WTC11 (cell line): ENCODE results near the gene IFNA5. TPM values are rescaled to one million over a fixed set of nuclear protein-coding genes. Genes with fewer than 3 reads are reported as not detected.

ENCODE experiments used
- ATAC-seq: fragments of 200-7000 bp; cut with Tn5 transposase; 2 replicates; pipeline ENCODE4 v1.10.0; 2021; ENCODE audit warnings: mild to moderate bottlenecking, moderate library complexity
- CTCF ChIA-PET: fragments of 300-600 bp; sonication (Branson Sonifier 250); formaldehyde crosslinking; loops from one replicate; lab custom pipeline; 2021; ENCODE audit warnings: antibody characterized with exemption; lab: Charles Lee
- POLR2A ChIA-PET: fragments of 350-600 bp; sonication (Branson Sonifier 250); formaldehyde crosslinking; loops from one replicate; lab custom pipeline; 2021; ENCODE audit warnings: antibody characterized with exemption; lab: Charles Lee
- DNase-seq: peaks from one replicate; pipeline ENCODE4 v3.0.0; 2021; ENCODE audit warnings: low spot score
- H3K27ac Mint-ChIP-seq: 2 replicates; pipeline ENCODE4 v1.8.0; 2021; ENCODE audit warnings: mixed read lengths
- H3K27me3 Mint-ChIP-seq: 2 replicates; pipeline ENCODE4 v1.8.0; 2021; ENCODE audit warnings: low read depth, mild to moderate bottlenecking, moderate library complexity, mixed read lengths
- H3K36me3 Mint-ChIP-seq: 2 replicates; pipeline ENCODE4 v1.8.0; 2021; ENCODE audit warnings: mixed read lengths
- H3K4me1 Mint-ChIP-seq: 2 replicates; pipeline ENCODE4 v1.8.0; 2022; ENCODE audit warnings: mixed read lengths
- H3K4me3 Mint-ChIP-seq: 2 replicates; pipeline ENCODE4 v1.8.0; 2021; ENCODE audit warnings: mild to moderate bottlenecking, moderate library complexity, mixed read lengths
- H3K9me3 Mint-ChIP-seq: 2 replicates; pipeline ENCODE4 v1.8.0; 2021; ENCODE audit warnings: mixed read lengths
- FOXK1 ChIP-seq: sonication (generic); formaldehyde crosslinking; IDR thresholded peaks from 2 replicates; pipeline ENCODE4 v1.8.0; 2022; ENCODE audit warnings: mild to moderate bottlenecking, moderate library complexity, missing genetic modification reagents
- HMGA2 ChIP-seq: fragments of 250-450 bp; sonication (Bioruptor Pico); IDR thresholded peaks from 2 replicates; pipeline ENCODE4 v1.4.0; 2021; ENCODE audit warnings: mild to moderate bottlenecking, moderate library complexity
- JUN ChIP-seq: sonication (generic); formaldehyde crosslinking; IDR thresholded peaks from 2 replicates; pipeline ENCODE4 v1.8.0; 2023; ENCODE audit warnings: mild to moderate bottlenecking, missing genetic modification reagents
- MYBL2 ChIP-seq: sonication (generic); formaldehyde crosslinking; IDR thresholded peaks from 2 replicates; pipeline ENCODE4 v1.8.1; 2023; ENCODE audit warnings: mild to moderate bottlenecking, moderate library complexity, missing genetic modification reagents
- NFATC4 ChIP-seq: fragments of 250-450 bp; sonication (Bioruptor Pico); IDR thresholded peaks from 2 replicates; pipeline ENCODE4 v1.9.0; 2021; ENCODE audit warnings: mild to moderate bottlenecking
- NFE2L1 ChIP-seq: sonication (generic); formaldehyde crosslinking; IDR thresholded peaks from 2 replicates; pipeline ENCODE4 v1.8.1; 2023; ENCODE audit warnings: missing genetic modification reagents
- NR2C2 ChIP-seq: sonication (generic); formaldehyde crosslinking; IDR thresholded peaks from 2 replicates; pipeline ENCODE4 v1.8.0; 2022; ENCODE audit warnings: mild to moderate bottlenecking, missing genetic modification reagents
- RORB ChIP-seq: fragments of 250-450 bp; sonication (Bioruptor Pico); IDR thresholded peaks from 2 replicates; pipeline ENCODE4 v1.9.0; 2021; ENCODE audit warnings: mild to moderate bottlenecking
- SMAD3 ChIP-seq: sonication (generic); formaldehyde crosslinking; IDR thresholded peaks from 2 replicates; pipeline ENCODE4 v1.8.0; 2022; ENCODE audit warnings: missing genetic modification reagents, mild to moderate bottlenecking, borderline replicate concordance
- SMAD4 ChIP-seq: sonication (generic); formaldehyde crosslinking; IDR thresholded peaks from 2 replicates; pipeline ENCODE4 v1.8.0; 2022; ENCODE audit warnings: mild to moderate bottlenecking, missing genetic modification reagents
- TCF7 ChIP-seq: sonication (generic); formaldehyde crosslinking; IDR thresholded peaks from 2 replicates; pipeline ENCODE4 v1.8.0; 2022; ENCODE audit warnings: mild to moderate bottlenecking, low read depth, missing genetic modification reagents, moderate library complexity
- ZNF121 ChIP-seq: sonication (generic); formaldehyde crosslinking; IDR thresholded peaks from 2 replicates; pipeline ENCODE4 v1.8.0; 2023; ENCODE audit warnings: missing genetic modification reagents
- ZNF232 ChIP-seq: sonication (generic); formaldehyde crosslinking; IDR thresholded peaks from 2 replicates; pipeline ENCODE4 v1.8.0; 2022; ENCODE audit warnings: mild to moderate bottlenecking, missing genetic modification reagents
- total RNA-seq: library from RNA; stranded (reverse); gene quantifications from 3 replicates; pipeline ENCODE4 v1.2.3, GENCODE V29; 2021
- TF ChIP-seq, protein P1 (sequence below): sonication (generic); formaldehyde crosslinking; IDR thresholded peaks from 2 replicates; pipeline ENCODE4 v1.8.1; 2022; ENCODE audit warnings: mild to moderate bottlenecking, missing genetic modification reagents, moderate library complexity, borderline replicate concordance
- TF ChIP-seq, protein P2 (sequence below): sonication (generic); formaldehyde crosslinking; IDR thresholded peaks from 2 replicates; pipeline ENCODE4 v1.8.1; 2023; ENCODE audit warnings: mild to moderate bottlenecking, moderate library complexity, missing genetic modification reagents
- TF ChIP-seq, protein P3 (sequence below): sonication (generic); formaldehyde crosslinking; conservative IDR thresholded peaks from 2 replicates; pipeline ENCODE4 v1.8.1; 2023; ENCODE audit warnings: mild to moderate bottlenecking, low read depth, missing genetic modification reagents, moderate library complexity
- TF ChIP-seq, protein P4 (sequence below): fragments of 250-450 bp; sonication (Bioruptor Pico); conservative IDR thresholded peaks from 2 replicates; pipeline ENCODE4 v1.9.0; 2021; ENCODE audit warnings: mild to moderate bottlenecking
- TF ChIP-seq, protein P5 (sequence below): sonication (generic); formaldehyde crosslinking; IDR thresholded peaks from 2 replicates; pipeline ENCODE4 v1.8.0; 2022; ENCODE audit warnings: missing genetic modification reagents
- TF ChIP-seq, protein P6 (sequence below): sonication (generic); formaldehyde crosslinking; IDR thresholded peaks from 2 replicates; pipeline ENCODE4 v1.8.1; 2023; ENCODE audit warnings: mild to moderate bottlenecking, missing genetic modification reagents

Gene IFNA5
- total RNA-seq, 1 experiment from 2014 or later: not detected

DNA sequence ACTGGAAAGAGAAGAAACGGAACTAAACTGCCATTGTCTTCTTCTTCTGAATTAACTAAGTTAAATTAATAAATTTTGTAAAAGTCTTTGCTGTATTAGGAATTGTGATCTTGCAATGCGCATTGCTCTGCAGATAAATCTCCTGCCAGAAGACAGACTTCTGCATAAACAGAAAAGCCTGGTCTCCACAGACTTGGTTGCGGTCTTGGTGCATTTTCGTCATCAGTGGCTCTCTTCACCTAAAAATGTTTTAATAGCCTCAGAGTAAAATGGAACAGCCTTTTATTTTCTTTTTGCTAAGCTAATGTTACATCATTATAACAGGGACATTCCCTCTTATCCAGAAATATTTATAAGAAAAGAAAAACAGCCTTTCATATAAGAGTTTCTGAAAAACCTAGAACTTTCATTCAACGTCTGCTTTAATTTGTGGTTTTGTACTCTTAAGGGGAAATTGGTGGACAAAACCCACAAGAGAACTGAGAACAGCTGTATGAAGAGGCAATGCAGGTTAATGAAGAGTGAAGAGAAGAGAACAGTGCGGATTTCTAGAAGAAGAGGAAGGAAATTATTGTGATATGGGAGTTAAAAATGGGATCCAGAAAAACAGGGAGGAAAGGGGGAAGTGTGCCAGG, 10.1 kb downstream of the IFNA5 start:
- ATAC-seq: no peak
- Mint-ChIP-seq H3K9me3 (0 out of 2 replicates have a peak, but pooled peaks cover 4% of the 10 kb centered on the region), H3K4me3 (no peak overlapping the region), H3K4me1 (no peaks in the 10 kb centered on the region), H3K27ac (no peak overlapping the region), H3K27me3 (peaks cover 27% of the 10 kb centered on the region), H3K36me3 (no peaks in the 10 kb centered on the region)
- CTCF ChIA-PET: interaction anchor here (1.1 kb wide), 1 partner anchor 31 kb away, joined by 3 read pairs; no protein-coding TSS in a partner anchor
- POLR2A ChIA-PET: no interaction called here
- no peak for DNase-seq
- TF ChIP-seq, protein P1, sequence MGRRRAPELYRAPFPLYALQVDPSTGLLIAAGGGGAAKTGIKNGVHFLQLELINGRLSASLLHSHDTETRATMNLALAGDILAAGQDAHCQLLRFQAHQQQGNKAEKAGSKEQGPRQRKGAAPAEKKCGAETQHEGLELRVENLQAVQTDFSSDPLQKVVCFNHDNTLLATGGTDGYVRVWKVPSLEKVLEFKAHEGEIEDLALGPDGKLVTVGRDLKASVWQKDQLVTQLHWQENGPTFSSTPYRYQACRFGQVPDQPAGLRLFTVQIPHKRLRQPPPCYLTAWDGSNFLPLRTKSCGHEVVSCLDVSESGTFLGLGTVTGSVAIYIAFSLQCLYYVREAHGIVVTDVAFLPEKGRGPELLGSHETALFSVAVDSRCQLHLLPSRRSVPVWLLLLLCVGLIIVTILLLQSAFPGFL (CRISPR knock-in tag): no peak
- TF ChIP-seq NFATC4 (CRISPR knock-in tag) (no peak), HMGA2 (CRISPR knock-in tag) (no peak), ZNF232 (CRISPR knock-in tag) (no peak), SMAD3 (no peak), TCF7 (CRISPR knock-in tag) (no peak), SMAD4 (CRISPR knock-in tag) (no peak), RORB (no peak), ZNF121 (CRISPR knock-in tag) (no peak), FOXK1 (no peak), MYBL2 (CRISPR knock-in tag) (no peak), NFE2L1 (no peak), JUN (CRISPR knock-in tag) (no peak), NR2C2 (no peak)
- TF ChIP-seq, protein P2, sequence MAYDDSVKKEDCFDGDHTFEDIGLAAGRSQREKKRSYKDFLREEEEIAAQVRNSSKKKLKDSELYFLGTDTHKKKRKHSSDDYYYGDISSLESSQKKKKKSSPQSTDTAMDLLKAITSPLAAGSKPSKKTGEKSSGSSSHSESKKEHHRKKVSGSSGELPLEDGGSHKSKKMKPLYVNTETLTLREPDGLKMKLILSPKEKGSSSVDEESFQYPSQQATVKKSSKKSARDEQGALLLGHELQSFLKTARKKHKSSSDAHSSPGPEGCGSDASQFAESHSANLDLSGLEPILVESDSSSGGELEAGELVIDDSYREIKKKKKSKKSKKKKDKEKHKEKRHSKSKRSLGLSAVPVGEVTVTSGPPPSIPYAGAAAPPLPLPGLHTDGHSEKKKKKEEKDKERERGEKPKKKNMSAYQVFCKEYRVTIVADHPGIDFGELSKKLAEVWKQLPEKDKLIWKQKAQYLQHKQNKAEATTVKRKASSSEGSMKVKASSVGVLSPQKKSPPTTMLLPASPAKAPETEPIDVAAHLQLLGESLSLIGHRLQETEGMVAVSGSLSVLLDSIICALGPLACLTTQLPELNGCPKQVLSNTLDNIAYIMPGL (CRISPR knock-in tag): no peak
- TF ChIP-seq, protein P3, sequence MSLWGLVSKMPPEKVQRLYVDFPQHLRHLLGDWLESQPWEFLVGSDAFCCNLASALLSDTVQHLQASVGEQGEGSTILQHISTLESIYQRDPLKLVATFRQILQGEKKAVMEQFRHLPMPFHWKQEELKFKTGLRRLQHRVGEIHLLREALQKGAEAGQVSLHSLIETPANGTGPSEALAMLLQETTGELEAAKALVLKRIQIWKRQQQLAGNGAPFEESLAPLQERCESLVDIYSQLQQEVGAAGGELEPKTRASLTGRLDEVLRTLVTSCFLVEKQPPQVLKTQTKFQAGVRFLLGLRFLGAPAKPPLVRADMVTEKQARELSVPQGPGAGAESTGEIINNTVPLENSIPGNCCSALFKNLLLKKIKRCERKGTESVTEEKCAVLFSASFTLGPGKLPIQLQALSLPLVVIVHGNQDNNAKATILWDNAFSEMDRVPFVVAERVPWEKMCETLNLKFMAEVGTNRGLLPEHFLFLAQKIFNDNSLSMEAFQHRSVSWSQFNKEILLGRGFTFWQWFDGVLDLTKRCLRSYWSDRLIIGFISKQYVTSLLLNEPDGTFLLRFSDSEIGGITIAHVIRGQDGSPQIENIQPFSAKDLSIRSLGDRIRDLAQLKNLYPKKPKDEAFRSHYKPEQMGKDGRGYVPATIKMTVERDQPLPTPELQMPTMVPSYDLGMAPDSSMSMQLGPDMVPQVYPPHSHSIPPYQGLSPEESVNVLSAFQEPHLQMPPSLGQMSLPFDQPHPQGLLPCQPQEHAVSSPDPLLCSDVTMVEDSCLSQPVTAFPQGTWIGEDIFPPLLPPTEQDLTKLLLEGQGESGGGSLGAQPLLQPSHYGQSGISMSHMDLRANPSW (CRISPR knock-in tag): no peak
- TF ChIP-seq, protein P4, sequence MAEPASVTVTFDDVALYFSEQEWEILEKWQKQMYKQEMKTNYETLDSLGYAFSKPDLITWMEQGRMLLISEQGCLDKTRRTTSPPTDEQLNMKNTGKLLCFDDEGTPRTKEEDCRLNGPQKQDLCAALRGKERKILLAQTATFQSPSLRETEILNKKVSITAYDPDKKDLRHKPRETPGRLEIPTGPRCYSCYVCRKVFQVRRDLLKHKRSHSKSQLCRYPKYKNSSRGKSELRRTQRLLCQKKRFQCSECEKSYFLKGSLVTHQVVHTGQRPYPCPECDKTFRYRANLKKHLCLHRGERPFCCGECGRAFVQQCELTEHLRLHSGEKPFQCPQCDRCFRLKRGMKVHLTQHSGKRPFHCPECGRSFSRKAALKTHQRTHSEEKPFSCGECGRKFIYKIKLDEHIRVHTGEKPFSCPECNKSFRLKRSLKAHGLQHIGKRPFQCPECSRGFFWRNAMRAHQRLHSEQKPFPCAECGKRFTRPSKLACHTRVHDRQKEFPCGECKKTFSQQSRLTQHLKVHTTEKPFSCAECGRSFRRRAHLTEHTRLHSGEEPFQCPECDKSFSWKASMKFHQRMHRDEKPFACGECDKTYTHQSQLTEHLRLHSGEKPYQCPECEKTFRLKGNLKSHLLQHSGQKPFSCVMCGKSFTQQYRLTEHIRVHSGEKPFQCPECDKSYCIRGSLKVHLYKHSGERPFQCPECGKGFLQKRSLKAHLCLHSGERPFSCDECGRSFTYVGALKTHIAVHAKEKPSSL (CRISPR knock-in tag): no peak
- TF ChIP-seq, protein P5, sequence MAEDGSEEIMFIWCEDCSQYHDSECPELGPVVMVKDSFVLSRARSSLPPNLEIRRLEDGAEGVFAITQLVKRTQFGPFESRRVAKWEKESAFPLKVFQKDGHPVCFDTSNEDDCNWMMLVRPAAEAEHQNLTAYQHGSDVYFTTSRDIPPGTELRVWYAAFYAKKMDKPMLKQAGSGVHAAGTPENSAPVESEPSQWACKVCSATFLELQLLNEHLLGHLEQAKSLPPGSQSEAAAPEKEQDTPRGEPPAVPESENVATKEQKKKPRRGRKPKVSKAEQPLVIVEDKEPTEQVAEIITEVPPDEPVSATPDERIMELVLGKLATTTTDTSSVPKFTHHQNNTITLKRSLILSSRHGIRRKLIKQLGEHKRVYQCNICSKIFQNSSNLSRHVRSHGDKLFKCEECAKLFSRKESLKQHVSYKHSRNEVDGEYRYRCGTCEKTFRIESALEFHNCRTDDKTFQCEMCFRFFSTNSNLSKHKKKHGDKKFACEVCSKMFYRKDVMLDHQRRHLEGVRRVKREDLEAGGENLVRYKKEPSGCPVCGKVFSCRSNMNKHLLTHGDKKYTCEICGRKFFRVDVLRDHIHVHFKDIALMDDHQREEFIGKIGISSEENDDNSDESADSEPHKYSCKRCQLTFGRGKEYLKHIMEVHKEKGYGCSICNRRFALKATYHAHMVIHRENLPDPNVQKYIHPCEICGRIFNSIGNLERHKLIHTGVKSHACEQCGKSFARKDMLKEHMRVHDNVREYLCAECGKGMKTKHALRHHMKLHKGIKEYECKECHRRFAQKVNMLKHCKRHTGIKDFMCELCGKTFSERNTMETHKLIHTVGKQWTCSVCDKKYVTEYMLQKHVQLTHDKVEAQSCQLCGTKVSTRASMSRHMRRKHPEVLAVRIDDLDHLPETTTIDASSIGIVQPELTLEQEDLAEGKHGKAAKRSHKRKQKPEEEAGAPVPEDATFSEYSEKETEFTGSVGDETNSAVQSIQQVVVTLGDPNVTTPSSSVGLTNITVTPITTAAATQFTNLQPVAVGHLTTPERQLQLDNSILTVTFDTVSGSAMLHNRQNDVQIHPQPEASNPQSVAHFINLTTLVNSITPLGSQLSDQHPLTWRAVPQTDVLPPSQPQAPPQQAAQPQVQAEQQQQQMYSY (CRISPR knock-in tag): no peak
- TF ChIP-seq, protein P6, sequence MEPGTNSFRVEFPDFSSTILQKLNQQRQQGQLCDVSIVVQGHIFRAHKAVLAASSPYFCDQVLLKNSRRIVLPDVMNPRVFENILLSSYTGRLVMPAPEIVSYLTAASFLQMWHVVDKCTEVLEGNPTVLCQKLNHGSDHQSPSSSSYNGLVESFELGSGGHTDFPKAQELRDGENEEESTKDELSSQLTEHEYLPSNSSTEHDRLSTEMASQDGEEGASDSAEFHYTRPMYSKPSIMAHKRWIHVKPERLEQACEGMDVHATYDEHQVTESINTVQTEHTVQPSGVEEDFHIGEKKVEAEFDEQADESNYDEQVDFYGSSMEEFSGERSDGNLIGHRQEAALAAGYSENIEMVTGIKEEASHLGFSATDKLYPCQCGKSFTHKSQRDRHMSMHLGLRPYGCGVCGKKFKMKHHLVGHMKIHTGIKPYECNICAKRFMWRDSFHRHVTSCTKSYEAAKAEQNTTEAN: no peak
